H9 (cell line): ENCODE data around the gene TTC7B. TPM values are rescaled to one million over a fixed set of nuclear protein-coding genes. Genes with fewer than 3 reads are reported as not detected.

Experiments used
- DNase-seq: peaks from one replicate; pipeline ENCODE4 v3.0.0-alpha.2; 2017
- H2AFZ ChIP-seq: one replicate; pipeline ENCODE4 v1.6.1; 2013; ENCODE audit warnings: mild to moderate bottlenecking, low read length, control low read depth, moderate library complexity
- H2AK5ac ChIP-seq: 2 replicates; pipeline ENCODE4 v1.6.1; 2013; ENCODE audit warnings: low read length, control low read depth, mixed read lengths; ENCODE audit not compliant: insufficient read length
- H2BK120ac ChIP-seq: one replicate; pipeline ENCODE4 v1.6.1; 2013; ENCODE audit warnings: low read depth, mild to moderate bottlenecking, low read length, control low read depth, inconsistent platforms; ENCODE audit not compliant: poor library complexity, severe bottlenecking
- H2BK12ac ChIP-seq: 2 replicates; pipeline ENCODE4 v1.6.1; 2013; ENCODE audit warnings: low read length, control low read depth, mixed read lengths, low read depth; ENCODE audit not compliant: insufficient read length
- H2BK15ac ChIP-seq: 2 replicates; pipeline ENCODE4 v1.6.1; 2013; ENCODE audit warnings: low read depth, low read length, control low read depth
- H2BK20ac ChIP-seq: one replicate; pipeline ENCODE4 v1.6.1; 2013; ENCODE audit warnings: low read depth, mild to moderate bottlenecking, low read length, control low read depth, inconsistent platforms; ENCODE audit not compliant: poor library complexity, severe bottlenecking
- H2BK5ac ChIP-seq: 2 replicates; pipeline ENCODE4 v1.6.1; 2013; ENCODE audit warnings: low read length, control low read depth, mixed read lengths; ENCODE audit not compliant: insufficient read length
- H3K14ac ChIP-seq: 2 replicates; pipeline ENCODE4 v1.6.1; 2013; ENCODE audit warnings: low read length, control low read depth; ENCODE audit not compliant: insufficient read depth
- H3K18ac ChIP-seq: 2 replicates; pipeline ENCODE4 v1.6.1; 2013; ENCODE audit warnings: low read depth, mild to moderate bottlenecking, mixed read lengths, low read length, control low read depth; ENCODE audit not compliant: insufficient read length
- H3K23ac ChIP-seq: 2 replicates; pipeline ENCODE4 v1.6.1; 2013; ENCODE audit warnings: low read length, control low read depth, mixed read lengths, low read depth; ENCODE audit not compliant: insufficient read length
- H3K23me2 ChIP-seq: 2 replicates; pipeline ENCODE4 v1.6.1; 2013; ENCODE audit warnings: low read depth, mild to moderate bottlenecking, mixed read lengths, low read length, control low read depth; ENCODE audit not compliant: insufficient read length, poor library complexity, severe bottlenecking
- H3K27ac ChIP-seq: 2 replicates; pipeline ENCODE4 v1.5.1; 2013; ENCODE audit warnings: low read length, control low read depth, mixed read lengths, low read depth; ENCODE audit not compliant: insufficient read length
- H3K27me3 ChIP-seq: 2 replicates; pipeline ENCODE4 v1.6.1; 2013; ENCODE audit warnings: low read length, control low read depth, inconsistent platforms; ENCODE audit not compliant: insufficient read depth
- H3K4ac ChIP-seq: 2 replicates; pipeline ENCODE4 v1.6.1; 2013; ENCODE audit warnings: low read depth, mild to moderate bottlenecking, control low read depth, inconsistent platforms, low read length, moderate library complexity
- H3K4me1 ChIP-seq: 2 replicates; pipeline ENCODE4 v1.6.1; 2013; ENCODE audit warnings: low read length, control low read depth, inconsistent platforms; ENCODE audit not compliant: insufficient read depth
- H3K4me2 ChIP-seq: 2 replicates; pipeline ENCODE4 v1.6.1; 2013; ENCODE audit warnings: low read length, control low read depth, mixed read lengths; ENCODE audit not compliant: insufficient read length, insufficient read depth
- H3K56ac ChIP-seq: 2 replicates; pipeline ENCODE4 v1.6.1; 2013; ENCODE audit warnings: low read depth, mild to moderate bottlenecking, mixed read lengths, low read length, control low read depth; ENCODE audit not compliant: insufficient read length
- H3K79me1 ChIP-seq: 2 replicates; pipeline ENCODE4 v1.6.1; 2013; ENCODE audit warnings: low read depth, mild to moderate bottlenecking, moderate library complexity, low read length, control low read depth, inconsistent platforms; ENCODE audit not compliant: insufficient read depth, poor library complexity, severe bottlenecking
- H3K79me2 ChIP-seq: 2 replicates; pipeline ENCODE4 v1.6.1; 2013; ENCODE audit warnings: low read length, control low read depth, inconsistent platforms; ENCODE audit not compliant: insufficient read depth
- H3K9ac ChIP-seq: 2 replicates; pipeline ENCODE4 v1.6.1; 2013; ENCODE audit warnings: low read length, control low read depth, mixed read lengths; ENCODE audit not compliant: insufficient read length; ENCODE audit errors: extremely low read depth
- H3K9me3 ChIP-seq: one replicate; pipeline ENCODE4 v1.6.1; 2013; ENCODE audit warnings: low read depth, low read length, inconsistent platforms; ENCODE audit not compliant: control insufficient read depth
- H3T11ph ChIP-seq: one replicate; pipeline ENCODE4 v1.6.1; 2013; ENCODE audit warnings: mild to moderate bottlenecking, low read length, control low read depth, inconsistent platforms
- H4K20me1 ChIP-seq: one replicate; pipeline ENCODE4 v1.6.1; 2013; ENCODE audit not compliant: control insufficient read depth, insufficient read length, insufficient read depth
- H4K5ac ChIP-seq: 2 replicates; pipeline ENCODE4 v1.6.1; 2013; ENCODE audit warnings: low read depth, mild to moderate bottlenecking, mixed read lengths, low read length, control low read depth; ENCODE audit not compliant: insufficient read length
- H4K8ac ChIP-seq: replicated peaks from 2 replicates; pipeline ENCODE4 v1.6.1; 2013; ENCODE audit warnings: low read length, control low read depth, mixed read lengths, low read depth; ENCODE audit not compliant: insufficient read length
- H4K91ac ChIP-seq: 2 replicates; pipeline ENCODE4 v1.6.1; 2013; ENCODE audit warnings: low read depth, mild to moderate bottlenecking, moderate library complexity, mixed read lengths, low read length, control low read depth; ENCODE audit not compliant: insufficient read length
- H3K27ac Mint-ChIP-seq, 3 experiments: 2 replicates in 2 of 3; 3 replicates in 1 of 3; pipeline ENCODE4 v1.8.0; 2020 to 2021; ENCODE audit warnings: mixed read lengths in 3 of 3, mild to moderate bottlenecking in 1 of 3, moderate library complexity in 1 of 3
- H3K27me3 Mint-ChIP-seq: 2 replicates; pipeline ENCODE4 v1.8.0; 2021; ENCODE audit warnings: low read depth, mild to moderate bottlenecking, moderate library complexity, mixed read lengths
- H3K36me3 Mint-ChIP-seq, 3 experiments: 2 replicates in 2 of 3; 3 replicates in 1 of 3; pipeline ENCODE4 v1.8.0; 2020 to 2021; ENCODE audit warnings: low read depth in 3 of 3, mixed read lengths in 3 of 3; ENCODE audit not compliant: insufficient read depth in 1 of 3
- H3K4me1 Mint-ChIP-seq, 2 experiments: 2 replicates each; pipeline ENCODE4 v1.8.0; 2020; ENCODE audit warnings: mixed read lengths in 2 of 2
- H3K4me3 Mint-ChIP-seq, 2 experiments: 2 replicates in 1 of 2; 3 replicates in 1 of 2; pipeline ENCODE4 v1.8.0; 2020 to 2021; ENCODE audit warnings: mild to moderate bottlenecking in 2 of 2, mixed read lengths in 2 of 2, moderate library complexity in 1 of 2
- H3K9me3 Mint-ChIP-seq, 2 experiments: 2 replicates in 1 of 2; 3 replicates in 1 of 2; pipeline ENCODE4 v1.8.0; 2020; ENCODE audit warnings: mild to moderate bottlenecking in 2 of 2, mixed read lengths in 2 of 2, moderate library complexity in 1 of 2
- WGBS: extraction: QIAGEN DNeasy Blood & Tissue Kit; methylation state at CpG from one replicate; pipeline ENCODE4 v1.1.7; 2013; ENCODE audit warnings: missing lambda C conversion rate, low lambda C conversion rate, mixed read lengths; ENCODE audit not compliant: insufficient read length; ENCODE audit errors: extremely low coverage; 5-methylcytosine and 5-hydroxymethylcytosine counted together
- total RNA-seq: library from RNA; stranded (reverse); gene quantifications from 2 replicates; pipeline ENCODE4 v1.2.1, GENCODE V29; 2021
- TF ChIP-seq, protein P1 (sequence below): fragments of 200-600 bp; sonication (generic); conservative IDR thresholded peaks from 3 replicates; pipeline ENCODE4 v1.8.0; 2021; ENCODE audit warnings: antibody characterized with exemption, mild to moderate bottlenecking

Gene TTC7B
- total RNA-seq, 1 experiment from 2014 or later = 33.7 TPM

DNA sequence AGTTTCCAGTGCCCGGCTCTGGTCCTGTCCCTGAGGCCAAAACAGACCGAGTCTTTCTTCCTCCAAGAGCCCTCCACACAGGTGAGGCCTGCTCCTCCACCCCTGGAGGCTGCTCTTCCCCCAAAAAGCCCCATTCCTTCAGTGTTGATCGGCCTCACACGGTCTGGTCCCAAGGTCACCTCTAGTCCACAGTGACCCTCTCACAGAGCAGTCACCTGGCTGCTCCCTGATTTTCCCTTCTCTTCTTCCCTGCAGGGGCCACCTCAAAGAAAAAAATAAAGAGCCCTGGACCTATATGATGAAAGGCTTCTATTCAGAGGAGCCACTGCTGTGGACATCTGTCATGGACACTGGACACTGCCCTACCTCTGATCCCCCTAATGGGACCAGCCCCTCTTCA is 42.5 kb downstream of the TTC7B start:
- Mint-ChIP-seq H3K36me3 (peaks cover 4 to 8% (median 4%) of the 10 kb centered on the region in 3 experiments; a peak in 5 of 7 replicates), H3K27ac (peak overlapping the region in 2 of 3 experiments; percentile 17 to 36; a peak in 3 of 7 replicates), H3K27me3 (no peaks in the 10 kb centered on the region), H3K9me3 (no peaks in the 10 kb centered on the region), H3K4me3 (no peak overlapping the region), H3K4me1 (no peaks in the 10 kb centered on the region)
- Histone ChIP-seq H3K4ac (no peak overlapping the region), H2AFZ (no peak overlapping the region), H2BK12ac (no peak overlapping the region), H3K23ac (no peak overlapping the region), H3K18ac (no peak overlapping the region), H3T11ph (no peak overlapping the region), H4K91ac (no peak overlapping the region), H3K27me3 (no peaks in the 10 kb centered on the region), H2AK5ac (no peak overlapping the region), H3K27ac (no peak overlapping the region), H3K56ac (no peak overlapping the region), H3K4me2 (no peak overlapping the region), H2BK20ac (no peak overlapping the region), H2BK15ac (no peak overlapping the region), H2BK5ac (no peak overlapping the region), H4K20me1 (no peaks in the 10 kb centered on the region), H3K9ac (no peak overlapping the region), H4K8ac (no peak overlapping the region), H3K9me3 (no peaks in the 10 kb centered on the region), H3K79me2 (no peaks in the 10 kb centered on the region), H3K4me1 (no peaks in the 10 kb centered on the region), H3K79me1 (no peaks in the 10 kb centered on the region), H4K5ac (no peak overlapping the region), H2BK120ac (no peak overlapping the region), H3K14ac (no peak overlapping the region), H3K23me2 (no peaks in the 10 kb centered on the region)
- DNase-seq = no peak
- WGBS = no CpG with 5 or more reads among the region's 4 CpGs
- TF ChIP-seq, protein P1, sequence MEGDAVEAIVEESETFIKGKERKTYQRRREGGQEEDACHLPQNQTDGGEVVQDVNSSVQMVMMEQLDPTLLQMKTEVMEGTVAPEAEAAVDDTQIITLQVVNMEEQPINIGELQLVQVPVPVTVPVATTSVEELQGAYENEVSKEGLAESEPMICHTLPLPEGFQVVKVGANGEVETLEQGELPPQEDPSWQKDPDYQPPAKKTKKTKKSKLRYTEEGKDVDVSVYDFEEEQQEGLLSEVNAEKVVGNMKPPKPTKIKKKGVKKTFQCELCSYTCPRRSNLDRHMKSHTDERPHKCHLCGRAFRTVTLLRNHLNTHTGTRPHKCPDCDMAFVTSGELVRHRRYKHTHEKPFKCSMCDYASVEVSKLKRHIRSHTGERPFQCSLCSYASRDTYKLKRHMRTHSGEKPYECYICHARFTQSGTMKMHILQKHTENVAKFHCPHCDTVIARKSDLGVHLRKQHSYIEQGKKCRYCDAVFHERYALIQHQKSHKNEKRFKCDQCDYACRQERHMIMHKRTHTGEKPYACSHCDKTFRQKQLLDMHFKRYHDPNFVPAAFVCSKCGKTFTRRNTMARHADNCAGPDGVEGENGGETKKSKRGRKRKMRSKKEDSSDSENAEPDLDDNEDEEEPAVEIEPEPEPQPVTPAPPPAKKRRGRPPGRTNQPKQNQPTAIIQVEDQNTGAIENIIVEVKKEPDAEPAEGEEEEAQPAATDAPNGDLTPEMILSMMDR = no peak
